ENCODE data around the gene C16orf96.

GRCh38 chr16:4531811-4532210 is 24.3 kb upstream of the C16orf96 start:
- TF ChIP-seq POLR2A (IDR thresholded peaks at IDR 0.05): no peak
- no peak for TF ChIP-seq CTCF (IDR thresholded peaks at IDR 0.05)
- TF ChIP-seq EP300 (IDR thresholded peaks at IDR 0.05): no peak
- no peak for TF ChIP-seq POLR2AphosphoS5 (IDR thresholded peaks at IDR 0.05)

All from gastroesophageal sphincter (tissue), 3 donors.